Right cardiac atrium (tissue), 5 donors: ENCODE measurements around the gene AHDC1. TPM values are rescaled to one million over a fixed set of nuclear protein-coding genes. Genes with fewer than 3 reads are reported as not detected.
"Not testable (repeated sequence)": the region's sequence is repeated elsewhere in the genome, so short reads cannot be mapped to it uniquely, and the experiment has no call there.

ENCODE experiments used
- ATAC-seq, 2 donors: fragments of 200-7000 bp; cut with Tn5 transposase; one replicate each; pipeline versions ENCODE4 v1.8.0 to v1.9.1; 2020; ENCODE audit warnings: moderate library complexity in 2 of 2, mild to moderate bottlenecking in 1 of 2
- DNase-seq, 3 donors: peaks; one replicate each; pipeline ENCODE4 v3.0.0-alpha.2; 2020
- H3K27ac ChIP-seq: one replicate; pipeline ENCODE4 v1.5.1; 2013; ENCODE audit warnings: mild to moderate bottlenecking, low read length, control low read depth, moderate library complexity
- H3K27me3 ChIP-seq: one replicate; pipeline ENCODE4 v1.6.1; 2013; ENCODE audit not compliant: control insufficient read depth, insufficient read depth
- H3K4me1 ChIP-seq: one replicate; pipeline ENCODE4 v1.6.1; 2013; ENCODE audit warnings: low read length; ENCODE audit not compliant: control insufficient read depth, insufficient read depth
- H3K4me3 ChIP-seq: one replicate; pipeline ENCODE4 v1.5.1; 2013; ENCODE audit warnings: low read length, control low read depth
- H3K9me3 ChIP-seq: one replicate; pipeline ENCODE4 v1.6.1; 2013; ENCODE audit warnings: low read length; ENCODE audit not compliant: control insufficient read depth
- WGBS: extraction: QIAGEN DNeasy Blood & Tissue Kit; methylation state at CpG from one replicate; pipeline ENCODE4 v1.1.7; 2013; 5-methylcytosine and 5-hydroxymethylcytosine counted together
- intact Hi-C, 4 donors: fragments of 100-400 bp; cut with DNase I; formaldehyde crosslinking; loops; one replicate each; pipeline versions ENCODE4 v1.11.0 to v1.14.0; 2022 to 2023
- polyA plus RNA-seq: library from polyadenylated mRNA; stranded (reverse); fragments of 200-250 nt; gene quantifications from one replicate; pipeline ENCODE4 v1.2.3, GENCODE V29; 2013
- total RNA-seq, 4 donors: library from RNA; stranded (reverse); fragmentation: NEBNext Ultra II Directional; extraction: Animal tissue kit (Norgen Biotek cat#: 25700); gene quantifications; one replicate each; pipeline ENCODE4 v1.2.1, GENCODE V29; 2021
- donor health status: healthy with polysubstance abuse.
- donor health status: DM: no; HTN: yes; CAD: no.
- donor health status: DM: no; HTN: no; CAD: no.
- donor health status: DM: no; HTN: yes; CAD: no; lungs with severe emphysema.
- donor health status: DM: yes; HTN: yes; CAD: no.

AHDC1 gene
- total and polyA plus RNA-seq, 5 donors = 26.3 to 53.5 (median 48.5) TPM

DNA sequence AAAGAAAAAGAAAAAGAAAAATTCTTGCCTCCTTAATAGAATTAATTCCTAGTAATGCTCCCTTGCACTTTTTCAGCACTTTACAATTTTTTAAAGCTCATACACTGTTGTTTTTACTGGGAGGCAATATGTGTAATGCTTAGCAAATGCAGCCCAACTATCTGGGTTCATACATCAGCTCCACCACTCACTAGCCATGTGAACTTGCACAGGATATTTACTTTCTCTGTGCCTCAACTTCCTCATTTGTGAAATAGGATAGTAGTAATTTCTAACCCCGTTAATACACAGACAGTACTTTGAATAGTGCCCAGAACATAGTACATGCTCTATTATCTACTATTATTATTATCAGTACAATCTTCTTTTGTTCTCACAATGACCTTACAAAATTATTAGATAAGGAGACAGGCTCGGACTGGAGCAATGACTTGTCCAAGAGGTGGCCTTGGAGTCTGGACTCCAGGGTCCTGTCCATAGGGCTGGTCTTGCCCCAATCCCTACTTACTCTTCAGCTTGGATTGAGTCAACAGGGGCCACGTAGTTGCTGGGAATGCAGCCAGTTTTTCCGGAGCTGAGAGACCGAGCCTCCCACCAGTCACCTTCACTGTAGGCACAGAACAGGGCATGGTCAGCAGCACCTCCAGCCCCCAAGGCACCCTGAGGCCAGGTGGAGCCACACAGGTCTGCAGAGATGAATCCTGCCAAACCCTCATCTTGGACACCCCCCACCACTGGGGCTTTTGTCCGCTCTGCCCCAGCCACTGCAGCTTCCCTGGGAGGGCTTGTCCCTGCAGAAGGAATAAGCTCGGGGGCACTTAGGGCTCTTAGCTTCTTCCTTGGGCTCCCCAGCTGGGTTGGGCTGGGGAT, 17.3 kb upstream of the AHDC1 start:
- intact Hi-C loops = no loop called here
- H3K4me3 ChIP-seq = no peak overlapping the region
- no peaks in the 10 kb centered on the region for H3K9me3 ChIP-seq
- H3K4me1 ChIP-seq = peaks cover 3% of the 10 kb centered on the region
- no peak overlapping the region for H3K27ac ChIP-seq
- no peaks in the 10 kb centered on the region for H3K27me3 ChIP-seq
- DNase-seq (peak in 1 of 3 donors; percentile 33), ATAC-seq (no peak)
- WGBS = 39% methylated on average over 7 of the region's 7 CpGs

- H3K4me3 ChIP-seq, H3K27me3 ChIP-seq, H3K9me3 ChIP-seq, ATAC-seq, H3K4me1 ChIP-seq, H3K27ac ChIP-seq: not testable (repeated sequence)
- intact Hi-C loops = loop anchor here in 2 of 4 donors (5.0 to 10.0 kb wide), 2 partner anchors 37 to 505 kb away; no protein-coding TSS in a partner anchor
- peak in 1 of 3 donors; percentile 2 for DNase-seq
- WGBS = 96% methylated on average over 7 of the region's 7 CpGs
These were observed 16.0 kb upstream of the AHDC1 start for GRCh38 chr1:27619782-27620438.

- DNase-seq = peak in 1 of 3 donors; percentile 4
These were observed 14.6 kb upstream of the AHDC1 start for GRCh38 chr1:27618341-27619082.

DNA sequence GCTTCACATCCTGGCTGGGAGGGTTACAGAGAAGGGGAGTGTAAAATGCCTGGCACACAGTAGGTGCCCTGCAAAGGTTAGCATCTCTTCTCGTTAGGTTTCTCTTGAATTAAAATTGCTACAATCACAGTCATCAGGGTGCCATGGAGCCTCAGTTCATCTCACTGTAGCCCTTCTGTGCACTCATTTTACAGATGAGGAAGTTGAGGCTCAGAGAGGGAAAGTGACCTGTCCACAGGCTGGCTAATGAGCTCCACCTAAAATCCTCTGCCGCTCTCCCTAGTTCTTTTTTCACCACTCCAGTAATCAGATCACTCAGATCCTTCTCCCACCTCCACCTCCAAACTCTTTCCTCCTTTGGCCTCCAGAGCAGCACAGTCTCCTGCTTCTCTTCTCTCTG, 13.5 kb upstream of the AHDC1 start:
- DNase-seq = no peak
- WGBS = 84% methylated on average over 2 of the region's 2 CpGs

More at GRCh38 chr1:27618341-27619082, 14.6 kb upstream of the AHDC1 start:
- Histone ChIP-seq H3K27ac (no peak overlapping the region), H3K9me3 (no peaks in the 10 kb centered on the region), H3K4me1 (peaks cover 3% of the 10 kb centered on the region), H3K4me3 (no peak overlapping the region), H3K27me3 (no peaks in the 10 kb centered on the region)
- 72% methylated on average over 14 of the region's 14 CpGs for WGBS
- intact Hi-C loops = loop anchor here in 2 of 4 donors (5.0 to 10.0 kb wide), 2 partner anchors 39 to 504 kb away; no protein-coding TSS in a partner anchor
- ATAC-seq = no peak

GRCh38 chr1:27616441-27616840, 12.5 kb upstream of the AHDC1 start:
- DNase-seq = no peak
- H3K4me1 ChIP-seq = peaks cover 2% of the 10 kb centered on the region
- intact Hi-C loops = loop anchor here in 2 of 4 donors (5.0 to 10.0 kb wide), 2 partner anchors 41 to 502 kb away; no protein-coding TSS in a partner anchor
- ATAC-seq = no peak
- no peak overlapping the region for H3K4me3 ChIP-seq
- H3K27me3 ChIP-seq = no peaks in the 10 kb centered on the region
- WGBS = 98% methylated on average over 2 of the region's 2 CpGs
- H3K27ac ChIP-seq = no peak overlapping the region
- no peaks in the 10 kb centered on the region for H3K9me3 ChIP-seq

More for the DNA sequence above, 13.5 kb upstream of the AHDC1 start:
- H3K4me3 ChIP-seq = no peak overlapping the region
- no peak overlapping the region for H3K27ac ChIP-seq
- H3K4me1 ChIP-seq = peaks cover 3% of the 10 kb centered on the region
- no peaks in the 10 kb centered on the region for H3K27me3 ChIP-seq
- ATAC-seq = no peak
- no peaks in the 10 kb centered on the region for H3K9me3 ChIP-seq
- intact Hi-C loops = loop anchor here in 2 of 4 donors (5.0 to 10.0 kb wide), 2 partner anchors 40 to 503 kb away; no protein-coding TSS in a partner anchor

- H3K9me3 ChIP-seq = no peaks in the 10 kb centered on the region
- no peak overlapping the region for H3K27ac ChIP-seq
- intact Hi-C loops = loop anchor here in 2 of 4 donors (2.0 to 10.0 kb wide), 3 partner anchors 42 to 501 kb away; no protein-coding TSS in a partner anchor
- ATAC-seq (peak; percentile 6 to 16), DNase-seq (no peak)
- H3K27me3 ChIP-seq = no peaks in the 10 kb centered on the region
- no peak overlapping the region for H3K4me3 ChIP-seq
- H3K4me1 ChIP-seq = no peaks in the 10 kb centered on the region
- 76% methylated on average over 41 of the region's 41 CpGs for WGBS
These were observed 11.6 kb upstream of the AHDC1 start for GRCh38 chr1:27615346-27616192.

- DNase-seq (no peak), ATAC-seq (peak; percentile 36 to 46)
- WGBS = 20% methylated on average over 26 of the region's 26 CpGs
- Histone ChIP-seq H3K9me3 (no peaks in the 10 kb centered on the region), H3K4me3 (no peak overlapping the region), H3K4me1 (no peaks in the 10 kb centered on the region), H3K27ac (no peak overlapping the region), H3K27me3 (no peaks in the 10 kb centered on the region)
- intact Hi-C loops = loop anchor here in 2 of 4 donors (2.0 to 10.0 kb wide), 3 partner anchors 43 to 500 kb away; no protein-coding TSS in a partner anchor
These were observed 10.8 kb upstream of the AHDC1 start for GRCh38 chr1:27614625-27615344.

DNA sequence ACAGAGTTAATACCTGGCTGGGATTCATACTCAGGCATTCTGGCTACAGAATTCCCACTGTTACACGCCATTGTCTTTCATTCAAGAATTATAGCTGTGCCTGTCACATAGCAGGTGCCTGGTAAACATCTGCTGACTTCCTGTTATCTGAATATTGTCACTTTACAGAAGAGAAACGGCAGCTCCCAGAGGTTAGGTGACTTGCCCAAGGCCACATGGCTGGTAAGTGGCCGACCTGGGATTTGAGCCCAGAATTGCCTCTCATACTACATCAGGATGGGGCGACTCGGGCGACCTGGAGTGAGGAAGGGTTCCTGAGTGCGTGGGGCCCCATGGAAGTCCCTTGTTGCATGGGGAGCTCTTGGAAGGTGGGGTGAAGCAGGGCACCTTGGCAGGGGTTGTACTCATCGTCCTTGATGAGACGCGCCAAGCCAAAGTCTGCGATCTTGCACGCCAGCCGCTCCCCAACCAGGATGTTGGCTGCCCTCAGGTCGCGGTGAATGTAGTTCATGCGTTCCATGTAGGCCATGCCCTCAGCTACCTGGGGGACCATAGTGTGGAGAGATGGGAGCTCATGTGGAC, 10.2 kb upstream of the AHDC1 start:
- WGBS = 81% methylated on average over 16 of the region's 16 CpGs
- Histone ChIP-seq H3K4me3 (no peak overlapping the region), H3K4me1 (peaks cover under 1% of the 10 kb centered on the region), H3K27me3 (no peaks in the 10 kb centered on the region), H3K9me3 (no peaks in the 10 kb centered on the region), H3K27ac (no peak overlapping the region)
- intact Hi-C loops = loop anchor here in 1 of 4 donors (2.0 to 10.0 kb wide), 2 partner anchors 51 to 499 kb away; no protein-coding TSS in a partner anchor
- DNase-seq (no peak), ATAC-seq (no peak)

GRCh38 chr1:27612718-27613117, 8.8 kb upstream of the AHDC1 start:
- H3K27ac ChIP-seq = no peak overlapping the region
- 92% methylated on average over 12 of the region's 12 CpGs for WGBS
- no peaks in the 10 kb centered on the region for H3K9me3 ChIP-seq
- no peak overlapping the region for H3K4me3 ChIP-seq
- intact Hi-C loops = loop anchor here in 1 of 4 donors (10.0 kb wide), 1 partner anchor 498 kb away; no protein-coding TSS in a partner anchor
- DNase-seq = peak in 1 of 3 donors; percentile 40
- H3K27me3 ChIP-seq = no peaks in the 10 kb centered on the region
- no peak for ATAC-seq
- H3K4me1 ChIP-seq = peaks cover 3% of the 10 kb centered on the region
